DMS153 treated with DMSO at 0.1 percent for 48 hours (cell line): ENCODE results near the gene HOTAIR.

Experiments used
- DNase-seq: peaks from one replicate; lab custom pipeline; 2025; ENCODE audit not compliant: unreplicated experiment; lab: John Stamatoyannopoulos, UW

HOTAIR gene

DNA sequence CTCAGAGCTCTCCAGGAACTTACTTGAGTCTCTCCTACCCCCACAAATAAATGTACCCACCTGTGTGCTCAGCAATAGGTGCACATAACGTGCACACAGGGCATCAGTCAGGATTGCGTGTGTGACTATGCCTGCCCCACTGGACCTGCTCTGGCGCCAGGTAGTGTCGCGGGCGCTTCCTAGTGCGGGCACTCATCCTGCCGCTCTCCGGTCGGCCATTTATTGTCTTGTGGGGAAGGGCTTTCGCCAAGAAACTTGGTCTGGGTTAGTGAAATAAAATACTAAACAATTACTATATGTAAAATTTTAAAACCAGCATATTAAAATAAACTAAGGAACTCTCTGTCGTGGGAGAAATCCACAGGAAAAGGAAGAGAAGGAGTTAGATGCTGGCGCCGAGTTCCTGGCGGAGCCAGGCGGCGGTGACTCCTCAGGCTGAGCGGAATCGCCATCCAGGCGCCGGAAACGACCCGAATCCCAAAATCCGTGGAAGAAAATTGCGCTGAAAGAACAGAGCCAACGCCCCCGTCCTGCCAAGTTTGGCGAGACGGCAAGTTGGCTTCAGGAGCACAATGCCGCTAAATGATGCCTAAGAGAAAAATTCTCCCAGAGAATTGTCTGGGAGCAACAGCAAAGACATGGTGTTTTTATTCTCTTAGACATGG is 44.0 kb downstream of the HOTAIR start:
- no peak for DNase-seq

DNA sequence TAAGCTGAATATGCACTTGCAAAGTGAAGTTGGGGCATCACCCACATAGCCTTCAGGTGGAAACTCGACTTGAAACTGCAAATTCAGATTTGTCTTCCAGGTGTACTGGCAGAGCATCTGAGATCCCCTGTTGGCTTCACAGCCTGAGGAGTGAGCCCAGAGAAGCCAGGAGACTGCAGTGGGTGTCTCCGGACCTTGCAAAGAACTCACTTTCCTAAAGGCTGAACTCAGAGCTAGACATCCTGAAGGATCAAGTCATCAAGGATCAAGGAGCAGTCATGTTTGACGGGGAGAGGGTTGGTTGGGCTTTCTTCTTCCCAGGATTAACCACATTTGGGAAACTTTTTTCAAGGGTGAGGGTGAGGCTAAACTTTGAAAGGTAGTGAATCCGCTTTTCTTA is 45.2 kb downstream of the HOTAIR start:
- no peak for DNase-seq

- DNase-seq: no peak
Measured at GRCh38 chr12:53928054-53928835, 46.5 kb downstream of the HOTAIR start.

DNA sequence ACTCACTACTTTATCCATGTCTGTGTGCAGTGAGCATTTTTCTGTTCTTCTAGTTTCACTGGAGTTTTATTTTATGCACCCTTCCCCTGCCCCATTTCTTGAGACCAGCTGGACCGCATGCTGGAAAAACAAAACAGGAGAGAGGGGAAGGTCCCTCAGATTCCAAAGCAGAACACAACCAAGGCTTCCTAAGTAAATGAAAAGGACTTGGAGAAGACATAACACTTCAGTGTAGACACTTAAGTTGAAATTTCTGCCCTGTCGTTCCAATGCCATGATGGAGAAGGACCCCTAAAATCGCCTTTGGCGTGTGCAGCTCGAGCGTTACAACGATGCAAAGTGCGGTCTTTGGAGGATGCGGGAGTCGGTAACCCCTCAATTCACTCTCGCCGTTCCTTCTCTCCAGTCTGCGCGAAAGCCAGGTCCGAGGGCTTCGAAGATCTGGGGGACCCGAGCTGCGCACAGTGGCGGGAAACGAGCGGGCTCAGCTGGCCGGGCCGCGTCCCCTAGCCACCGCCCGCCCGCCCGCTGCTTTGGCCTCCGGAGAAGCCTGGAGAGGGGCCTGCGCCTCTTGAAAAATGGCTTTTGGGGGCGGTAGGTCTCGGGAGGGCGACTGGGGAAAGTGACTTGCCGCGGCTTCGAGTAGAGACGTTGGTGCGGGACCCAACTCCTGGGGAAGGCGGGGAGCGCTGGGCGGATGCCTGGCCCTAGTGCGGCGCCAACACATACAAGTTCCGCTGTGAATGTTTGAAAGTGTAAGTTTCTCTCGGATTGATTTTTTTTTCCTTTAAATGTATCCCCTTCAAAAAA is 47.3 kb downstream of the HOTAIR start:
- DNase-seq: no peak

GRCh38 chr12:53924521-53925405 is 50.0 kb downstream of the HOTAIR start:
- DNase-seq: no peak

DNA sequence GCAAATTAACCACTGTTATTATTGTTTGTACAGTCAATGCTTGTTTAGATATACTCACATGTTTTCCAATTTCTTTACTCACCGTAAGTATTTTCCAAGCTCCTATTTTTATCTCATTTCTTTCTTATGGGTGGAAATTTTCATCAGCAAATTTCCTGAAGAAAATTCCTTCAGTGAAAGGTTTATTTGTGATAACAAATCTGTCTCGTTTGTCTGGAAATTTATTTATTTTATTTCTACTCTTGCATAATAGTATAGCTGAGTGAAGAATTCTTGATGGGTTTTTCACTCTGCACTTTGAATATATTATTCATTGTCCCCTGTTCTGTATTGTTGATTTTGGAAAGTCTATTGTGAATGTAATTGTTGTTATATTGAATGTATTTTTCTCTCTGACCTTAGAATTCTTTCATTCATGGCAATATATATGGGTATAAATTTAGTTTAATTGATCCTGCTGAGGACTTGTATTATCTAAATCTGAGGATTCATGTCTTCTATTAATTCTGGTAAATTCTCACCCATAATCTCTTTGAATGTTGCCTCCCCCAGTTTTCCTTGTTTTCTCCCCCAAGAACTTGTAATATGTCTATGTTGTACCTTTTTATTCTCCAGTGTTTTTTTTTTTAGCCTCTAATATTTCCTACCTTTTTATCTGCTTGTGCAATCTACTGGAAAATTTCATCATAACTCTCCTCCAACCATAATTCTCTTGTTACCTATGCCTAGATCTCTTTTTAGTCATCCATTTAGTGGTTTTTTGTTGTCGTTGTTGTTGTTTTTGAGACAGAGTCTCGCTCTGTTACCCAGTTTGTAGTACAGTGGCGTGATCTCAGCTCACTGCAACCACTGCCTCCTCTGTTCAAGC is 57.7 kb downstream of the HOTAIR start:
- no peak for DNase-seq
